ENCODE data around the gene BSND.

BSND gene

DNA sequence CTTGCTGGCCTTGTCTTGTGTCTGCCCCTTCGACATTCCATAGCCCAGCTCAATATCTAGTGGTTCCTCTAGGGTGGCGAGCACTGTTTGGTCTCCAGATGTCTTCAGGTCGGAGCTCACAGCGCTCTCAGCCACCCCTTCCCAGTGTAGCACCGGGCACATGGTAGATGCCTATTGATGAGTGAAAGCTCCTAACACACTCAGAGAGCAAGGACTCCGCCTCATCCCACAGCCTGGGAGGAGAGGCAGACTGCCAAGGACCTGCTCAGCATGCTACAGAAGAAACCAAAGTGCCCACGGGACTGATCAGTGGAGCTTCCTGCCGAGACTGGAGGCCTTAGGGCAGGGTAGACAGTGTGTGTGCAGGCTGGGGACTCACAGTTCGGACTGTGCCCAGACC lies 51.5 kb downstream of the BSND start:
- DNase-seq: no peak

DNA sequence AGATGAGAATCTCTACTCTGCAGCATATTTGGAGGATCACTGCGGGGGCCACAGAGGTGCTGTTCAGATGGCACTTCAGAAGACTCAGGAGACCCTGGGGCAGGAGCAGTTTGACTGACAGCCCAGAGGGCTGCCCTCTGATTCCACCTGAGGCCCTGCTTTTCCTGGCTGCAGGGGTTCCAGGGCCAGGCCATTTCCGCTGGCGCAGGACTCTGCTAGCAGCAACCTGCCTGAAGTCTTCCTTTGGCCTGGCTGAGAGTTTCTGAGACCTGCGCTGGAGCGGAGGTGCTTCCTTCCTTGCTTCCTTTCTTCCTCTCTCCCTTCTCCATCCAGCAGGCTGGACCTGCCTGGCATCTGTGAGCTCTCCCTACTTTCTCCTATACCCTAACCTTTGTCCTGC lies 52.4 kb downstream of the BSND start:
- DNase-seq: no peak

DNA sequence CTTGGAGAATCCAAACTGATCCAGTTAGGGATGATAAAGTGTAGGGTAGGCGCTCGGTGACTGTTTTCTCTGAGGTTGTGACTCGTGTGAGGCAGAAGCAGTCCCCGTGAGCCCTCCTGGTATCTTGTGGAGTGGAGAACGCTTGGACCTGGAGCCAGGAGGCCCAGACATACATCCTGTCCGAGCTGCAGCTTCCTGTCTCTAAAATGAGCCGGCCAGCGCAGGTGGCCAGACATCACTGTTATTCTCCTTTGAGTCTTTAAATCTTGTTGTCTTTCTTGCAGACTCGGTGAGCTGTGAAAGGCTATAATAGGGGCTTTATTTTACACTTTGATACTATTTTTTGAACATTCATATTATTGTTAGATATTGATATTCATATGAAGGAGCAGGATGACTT lies 52.9 kb downstream of the BSND start:
- DNase-seq: no peak

GRCh38 chr1:55052221-55053142 lies 53.7 kb downstream of the BSND start:
- no peak for DNase-seq

DNA sequence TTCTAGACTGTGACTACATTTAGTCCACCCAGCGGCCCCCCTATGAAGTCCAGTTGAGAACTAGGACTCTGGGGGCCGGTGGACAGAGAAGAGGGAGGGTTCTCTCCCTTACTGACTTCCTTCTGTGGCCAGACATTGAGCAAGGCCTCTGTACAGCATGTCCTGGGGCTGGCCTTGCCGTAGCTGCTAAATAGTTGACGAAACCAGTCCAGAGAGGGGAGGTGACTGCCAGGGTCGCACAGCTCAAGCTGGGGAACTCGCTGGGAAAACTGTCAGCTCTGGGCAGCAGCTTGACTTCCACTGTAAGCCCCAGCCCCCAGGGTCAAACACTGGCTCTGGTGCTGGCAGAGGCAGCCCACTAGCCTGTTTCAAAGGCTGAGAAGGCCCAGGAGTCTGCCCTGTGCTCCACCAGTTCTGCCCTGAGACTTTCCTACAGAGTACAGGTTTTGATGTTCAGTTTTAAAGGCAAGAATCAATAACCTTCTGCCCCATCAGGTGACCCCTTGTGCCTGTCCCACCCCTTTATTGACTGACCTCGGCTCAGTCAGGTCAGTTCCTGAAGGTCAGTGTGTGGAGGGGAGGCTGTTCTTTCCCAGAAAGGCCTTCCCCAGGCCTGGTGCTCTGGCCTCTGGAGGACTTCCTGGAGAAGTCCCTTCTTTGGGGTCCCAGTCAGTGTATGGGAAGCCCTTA lies 54.7 kb downstream of the BSND start:
- DNase-seq: no peak

DNA sequence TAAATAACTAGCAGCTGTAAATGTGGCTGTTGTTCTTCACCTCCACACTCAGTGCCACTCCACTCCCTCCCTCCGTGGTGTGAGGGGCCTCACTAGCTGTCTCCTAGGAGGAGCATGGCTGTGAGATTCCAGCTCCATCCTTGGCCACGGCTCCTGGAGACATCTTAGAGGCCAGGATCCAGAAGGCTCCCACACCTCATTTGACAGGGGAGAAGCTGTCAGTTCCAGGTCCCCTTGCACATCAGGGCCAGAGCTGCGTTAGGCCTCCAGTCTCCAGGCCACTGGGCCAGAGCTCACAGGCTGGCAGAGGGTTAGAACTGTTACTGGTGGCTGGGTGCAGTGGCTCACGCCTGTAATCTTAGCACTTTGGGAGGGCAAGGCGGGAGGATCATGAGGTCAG lies 55.7 kb downstream of the BSND start:
- DNase-seq: no peak

DNA sequence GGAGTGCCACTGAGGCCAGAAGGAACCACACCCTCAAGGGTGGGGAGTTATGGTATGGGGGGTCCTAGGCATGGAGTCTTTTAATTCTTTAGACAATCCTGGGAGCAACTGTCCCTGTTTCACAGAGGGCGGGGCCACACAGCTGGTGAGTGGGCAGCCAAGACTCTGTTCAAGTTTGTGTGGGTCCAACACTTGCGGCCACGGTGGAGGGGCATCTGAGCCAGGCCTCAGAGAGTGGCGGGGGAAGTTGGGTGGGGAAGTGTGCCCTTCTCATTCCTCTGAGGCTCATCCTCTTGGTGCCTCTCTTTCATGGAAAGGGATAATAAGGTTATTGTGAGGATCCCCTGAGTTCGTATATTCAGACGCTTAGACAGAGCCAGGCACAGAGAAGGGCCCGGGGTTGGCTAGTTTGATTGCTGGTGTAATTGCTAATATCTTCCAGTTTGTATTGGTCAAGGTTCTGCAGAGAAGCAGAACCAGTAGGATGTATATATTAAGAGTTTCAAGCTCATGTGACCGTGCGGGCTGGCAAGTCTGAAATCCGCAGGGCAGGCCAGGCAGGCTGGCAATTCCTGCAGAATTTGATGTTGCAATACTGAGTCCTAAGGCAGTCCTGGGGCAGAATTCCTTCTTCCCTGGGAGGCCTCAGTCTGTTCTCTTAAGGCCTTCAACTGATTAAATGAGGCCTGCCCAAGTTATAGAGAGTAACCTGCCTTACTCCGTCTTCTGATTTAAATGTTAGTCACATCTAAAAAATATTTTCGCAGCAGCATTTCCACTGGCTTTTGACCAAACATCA lies 56.5 kb downstream of the BSND start:
- DNase-seq: no peak

GRCh38 chr1:55055951-55056631 lies 57.4 kb downstream of the BSND start:
- DNase-seq: no peak

DNA sequence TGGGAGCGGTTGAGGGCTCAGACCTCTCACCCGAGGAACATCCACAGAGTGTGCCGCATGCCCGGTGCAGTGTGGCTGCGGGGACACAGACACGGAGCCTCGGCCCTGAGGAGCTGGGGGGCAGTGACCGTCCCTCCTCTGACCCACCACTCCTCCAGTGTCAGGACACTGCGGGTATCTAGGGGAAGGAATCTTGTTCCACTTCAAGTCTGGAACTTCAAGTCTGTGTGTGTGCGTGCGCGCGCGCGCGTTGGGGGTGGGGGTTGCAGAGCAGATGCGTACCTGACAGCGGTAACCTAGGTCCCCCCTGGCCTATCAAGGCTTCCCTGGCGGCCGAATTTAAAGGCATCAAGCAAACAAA lies 57.9 kb downstream of the BSND start:
- DNase-seq: no peak

- no peak for DNase-seq
These were observed 58.7 kb downstream of the BSND start for GRCh38 chr1:55057270-55057955.

- no peak for DNase-seq
These were observed 59.2 kb downstream of the BSND start for GRCh38 chr1:55057956-55058298.

DNA sequence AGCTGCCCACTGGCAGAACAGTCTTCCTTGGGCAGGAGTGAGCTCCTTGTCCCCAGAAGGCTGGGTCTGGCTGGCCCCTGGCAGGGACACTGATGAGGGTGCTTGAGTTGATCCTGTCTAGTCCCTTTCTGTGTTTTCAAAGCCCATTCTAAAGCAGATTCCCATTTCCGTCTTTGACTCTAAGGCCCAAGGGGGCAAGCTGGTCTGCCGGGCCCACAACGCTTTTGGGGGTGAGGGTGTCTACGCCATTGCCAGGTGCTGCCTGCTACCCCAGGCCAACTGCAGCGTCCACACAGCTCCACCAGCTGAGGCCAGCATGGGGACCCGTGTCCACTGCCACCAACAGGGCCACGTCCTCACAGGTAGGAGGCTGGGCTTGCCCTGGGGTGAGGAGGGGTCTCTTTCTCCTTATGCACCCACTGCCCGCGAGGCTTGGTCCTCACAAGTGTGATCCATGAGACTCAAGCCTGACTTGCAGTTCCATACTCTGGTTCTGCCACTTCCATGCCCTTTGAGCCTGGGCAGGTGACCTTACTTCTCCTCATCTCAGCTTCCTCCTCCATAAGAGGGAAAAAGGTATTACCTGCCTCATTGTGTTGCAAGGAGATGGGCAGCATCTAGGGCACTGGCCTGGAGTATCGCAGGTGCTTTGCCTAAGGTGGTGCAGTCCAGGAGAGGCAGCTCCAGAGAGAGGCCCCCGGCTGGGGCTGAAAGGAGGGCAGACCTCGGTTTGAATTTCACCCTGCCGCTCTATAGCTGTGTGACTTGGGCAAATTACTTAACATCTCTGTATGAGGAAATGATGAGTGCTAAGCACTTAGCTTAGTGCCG lies 60.8 kb downstream of the BSND start:
- no peak for DNase-seq

- peak; percentile 71 for DNase-seq
These were observed 61.6 kb downstream of the BSND start for GRCh38 chr1:55060133-55060999.

DNA sequence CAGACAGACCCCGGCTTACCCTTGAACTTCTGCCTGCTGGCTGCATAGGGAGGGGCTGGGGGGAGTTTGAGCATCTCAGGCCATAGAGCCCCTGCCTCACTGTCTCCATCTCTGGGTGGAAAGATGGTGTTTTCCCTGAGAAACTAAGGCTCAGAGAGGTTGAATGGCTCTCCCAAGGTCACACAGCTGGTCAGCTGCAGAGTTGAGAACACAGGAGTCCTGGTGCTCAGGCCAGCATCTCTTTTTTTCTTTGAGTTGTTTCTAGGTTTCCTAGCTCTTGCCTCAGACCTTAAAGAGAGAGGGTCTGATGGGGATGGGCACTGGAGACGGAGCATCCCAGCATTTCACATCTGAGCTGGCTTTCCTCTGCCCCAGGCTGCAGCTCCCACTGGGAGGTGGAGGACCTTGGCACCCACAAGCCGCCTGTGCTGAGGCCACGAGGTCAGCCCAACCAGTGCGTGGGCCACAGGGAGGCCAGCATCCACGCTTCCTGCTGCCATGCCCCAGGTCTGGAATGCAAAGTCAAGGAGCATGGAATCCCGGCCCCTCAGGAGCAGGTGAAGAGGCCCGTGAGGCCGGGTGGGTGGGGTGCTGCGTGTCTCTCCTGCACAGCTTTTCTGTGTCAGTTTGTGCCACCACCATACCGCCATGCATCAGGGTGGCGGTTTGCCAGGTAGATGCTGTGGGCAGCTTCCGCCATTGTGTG lies 62.4 kb downstream of the BSND start:
- no peak for DNase-seq
